ENCODE measurements around the gene GRHL1.

GRHL1 gene

GRCh38 chr2:9972621-9973479, 21.4 kb downstream of the GRHL1 start:
- peak; percentile 59 for DNase-seq (ENCODE audit: low read depth, low spot score)

- no peak for DNase-seq (ENCODE audit: low read depth, low spot score)
Observed at GRCh38 chr2:9973690-9974089, 22.2 kb downstream of the GRHL1 start.

GRCh38 chr2:9974343-9974742, 22.9 kb downstream of the GRHL1 start:
- DNase-seq (ENCODE audit: low read depth, low spot score): no peak

- no peak for DNase-seq (ENCODE audit: low read depth, low spot score)
Observed at GRCh38 chr2:9975328-9975727, 23.8 kb downstream of the GRHL1 start.

- peak; percentile 93 for DNase-seq (ENCODE audit: low read depth, low spot score)
Observed at GRCh38 chr2:9975805-9976447, 24.4 kb downstream of the GRHL1 start.

- no peak for DNase-seq (ENCODE audit: low read depth, low spot score)
Observed at GRCh38 chr2:9979977-9980376, 28.5 kb downstream of the GRHL1 start.

- no peak for DNase-seq (ENCODE audit: low read depth, low spot score)
Observed at GRCh38 chr2:9980520-9980919, 29.0 kb downstream of the GRHL1 start.

- no peak for DNase-seq (ENCODE audit: low read depth, low spot score)
Observed at GRCh38 chr2:9981655-9982054, 30.2 kb downstream of the GRHL1 start.

- DNase-seq (ENCODE audit: low read depth, low spot score): peak; percentile 82
Observed at GRCh38 chr2:9982248-9982647, 30.8 kb downstream of the GRHL1 start.

- DNase-seq (ENCODE audit: low read depth, low spot score): no peak
Observed at GRCh38 chr2:9982891-9983290, 31.4 kb downstream of the GRHL1 start.

GRCh38 chr2:9983401-9984216, 32.1 kb downstream of the GRHL1 start:
- no peak for DNase-seq (ENCODE audit: low read depth, low spot score)

- peak; percentile 49 for DNase-seq (ENCODE audit: low read depth, low spot score)
Observed at GRCh38 chr2:9984217-9984739, 32.8 kb downstream of the GRHL1 start.

- peak; percentile 52 for DNase-seq (ENCODE audit: low read depth, low spot score)
Observed at GRCh38 chr2:9984871-9985480, 33.5 kb downstream of the GRHL1 start.

GRCh38 chr2:9985531-9986328, 34.2 kb downstream of the GRHL1 start:
- DNase-seq (ENCODE audit: low read depth, low spot score): no peak

GRCh38 chr2:9988320-9988719, 36.8 kb downstream of the GRHL1 start:
- DNase-seq (ENCODE audit: low read depth, low spot score): no peak

GRCh38 chr2:9990736-9991135, 39.2 kb downstream of the GRHL1 start:
- DNase-seq (ENCODE audit: low read depth, low spot score): no peak

GRCh38 chr2:9991221-9991620, 39.7 kb downstream of the GRHL1 start:
- no peak for DNase-seq (ENCODE audit: low read depth, low spot score)

GRCh38 chr2:9991829-9992273, 40.4 kb downstream of the GRHL1 start:
- DNase-seq (ENCODE audit: low read depth, low spot score): no peak

- DNase-seq (ENCODE audit: low read depth, low spot score): no peak
Observed at GRCh38 chr2:9992427-9993187, 41.1 kb downstream of the GRHL1 start.

Measured in astrocyte of the hippocampus (primary cell).